Right forelimb (tissue), 1 donor: ENCODE data around the gene ZFP36.

Experiments used
- DNase-seq: peaks from one replicate; pipeline ENCODE4 v3.0.0-alpha.2; 2018

The ZFP36 gene

DNA sequence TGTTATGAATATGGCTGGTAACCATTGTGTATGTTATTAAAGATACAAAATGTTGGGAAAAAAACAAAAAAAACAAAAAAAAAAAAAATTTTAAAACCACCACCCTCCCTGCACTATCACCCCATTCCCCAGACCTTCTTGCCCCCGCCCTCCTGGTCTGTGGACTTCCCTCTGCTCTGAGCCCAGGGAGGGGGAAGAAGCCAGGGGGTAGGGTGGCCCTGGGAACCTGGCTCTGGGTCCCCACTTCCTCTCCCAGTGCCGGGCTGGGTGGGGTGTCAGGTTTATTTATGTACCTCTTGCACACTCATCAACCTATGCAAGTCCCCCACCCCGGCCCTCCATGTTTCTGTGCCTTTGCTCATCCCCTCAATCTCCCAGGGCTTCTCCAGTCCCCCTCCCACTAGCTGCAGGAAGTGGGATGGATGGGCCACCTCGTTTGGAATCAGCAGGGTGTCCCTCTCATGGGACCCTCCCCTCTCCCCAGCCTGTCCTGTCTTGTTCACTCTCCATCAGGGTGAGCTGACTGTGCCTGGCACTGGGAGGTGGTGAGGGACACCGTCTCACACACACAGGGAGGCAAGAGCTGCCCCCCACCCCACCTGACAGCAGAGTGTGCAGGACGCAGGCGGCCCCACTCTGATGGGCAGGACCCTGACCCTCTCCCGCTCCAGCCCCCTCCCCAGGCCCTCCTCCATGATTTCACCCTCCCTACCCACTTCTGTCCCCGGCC is 21.6 kb upstream of the ZFP36 start:
- no peak for DNase-seq

DNA sequence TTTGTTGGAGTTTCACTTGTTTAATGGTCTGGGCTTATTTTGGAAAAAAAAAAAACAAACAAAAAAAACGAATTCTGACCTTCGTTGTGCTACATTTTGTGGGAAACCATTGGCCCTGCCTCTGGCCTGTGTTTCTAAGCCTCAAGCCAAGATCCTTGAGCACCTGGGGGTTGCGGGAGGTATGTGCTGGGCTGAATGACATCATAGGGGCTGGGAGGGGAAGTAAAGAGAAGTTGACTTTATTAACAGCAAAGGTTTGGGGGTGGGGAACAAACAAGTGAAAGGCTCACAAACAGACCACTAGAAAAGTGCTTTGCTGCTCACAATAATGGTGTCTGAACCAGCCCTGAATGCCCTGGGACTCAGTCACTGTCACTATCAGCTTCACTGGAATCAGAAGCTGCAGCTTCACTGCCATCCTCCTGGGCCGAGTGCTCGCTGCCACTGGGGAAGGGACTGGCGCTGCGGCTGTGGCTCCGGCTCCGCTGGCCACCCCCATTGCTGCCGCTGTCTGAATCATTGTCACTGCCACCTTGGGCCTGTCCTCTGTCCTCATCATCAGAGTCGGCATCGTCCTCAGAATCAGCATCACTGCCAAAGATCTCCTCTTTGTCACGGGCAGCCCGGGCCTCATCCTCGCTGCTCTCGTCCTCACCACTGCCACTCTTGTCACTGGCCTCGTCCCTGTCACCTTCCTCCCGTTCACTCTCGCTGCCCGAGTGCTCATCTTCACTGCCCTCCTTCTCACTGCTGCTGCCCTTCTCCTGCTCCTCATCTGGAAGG is 20.8 kb upstream of the ZFP36 start:
- DNase-seq: no peak

DNA sequence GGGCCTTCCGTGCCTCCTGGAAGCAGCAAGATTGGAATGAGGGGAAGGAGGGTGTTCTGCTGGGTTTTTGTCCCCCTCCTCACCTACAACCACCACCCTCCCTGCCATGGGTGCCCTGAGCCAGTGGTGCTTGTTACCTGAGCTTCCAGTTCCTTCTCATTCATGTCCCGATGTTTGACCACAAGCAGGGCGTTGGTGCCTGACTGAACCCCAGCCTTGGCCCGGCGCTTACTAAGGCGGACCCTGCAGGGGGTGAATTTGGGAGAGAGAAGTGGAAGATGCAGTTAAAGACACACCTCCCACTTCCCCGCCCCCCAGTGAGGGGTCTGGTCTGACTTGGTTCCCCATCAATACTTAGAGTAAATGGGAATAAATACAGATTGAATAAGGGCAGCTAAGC is 20.1 kb upstream of the ZFP36 start:
- DNase-seq: no peak

DNA sequence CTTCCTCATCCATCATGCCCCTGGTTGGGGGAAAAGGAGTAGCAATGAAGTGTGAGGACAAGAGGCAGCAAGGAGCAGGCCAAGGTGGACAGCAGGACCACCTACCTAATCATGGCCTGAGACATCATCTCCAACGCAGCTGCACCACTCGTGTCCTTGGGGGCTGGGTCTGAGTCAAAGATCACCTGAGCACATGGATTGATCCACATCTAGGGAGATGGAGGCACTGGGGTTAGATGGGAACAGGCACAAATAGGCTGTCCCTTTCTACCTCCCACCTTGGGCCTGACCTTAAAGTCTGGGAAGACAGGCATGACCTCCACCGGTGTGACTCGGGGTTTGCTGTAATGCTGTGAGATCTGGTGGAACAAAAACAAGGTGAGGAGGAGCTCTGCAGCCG is 18.0 kb upstream of the ZFP36 start:
- DNase-seq: no peak

DNA sequence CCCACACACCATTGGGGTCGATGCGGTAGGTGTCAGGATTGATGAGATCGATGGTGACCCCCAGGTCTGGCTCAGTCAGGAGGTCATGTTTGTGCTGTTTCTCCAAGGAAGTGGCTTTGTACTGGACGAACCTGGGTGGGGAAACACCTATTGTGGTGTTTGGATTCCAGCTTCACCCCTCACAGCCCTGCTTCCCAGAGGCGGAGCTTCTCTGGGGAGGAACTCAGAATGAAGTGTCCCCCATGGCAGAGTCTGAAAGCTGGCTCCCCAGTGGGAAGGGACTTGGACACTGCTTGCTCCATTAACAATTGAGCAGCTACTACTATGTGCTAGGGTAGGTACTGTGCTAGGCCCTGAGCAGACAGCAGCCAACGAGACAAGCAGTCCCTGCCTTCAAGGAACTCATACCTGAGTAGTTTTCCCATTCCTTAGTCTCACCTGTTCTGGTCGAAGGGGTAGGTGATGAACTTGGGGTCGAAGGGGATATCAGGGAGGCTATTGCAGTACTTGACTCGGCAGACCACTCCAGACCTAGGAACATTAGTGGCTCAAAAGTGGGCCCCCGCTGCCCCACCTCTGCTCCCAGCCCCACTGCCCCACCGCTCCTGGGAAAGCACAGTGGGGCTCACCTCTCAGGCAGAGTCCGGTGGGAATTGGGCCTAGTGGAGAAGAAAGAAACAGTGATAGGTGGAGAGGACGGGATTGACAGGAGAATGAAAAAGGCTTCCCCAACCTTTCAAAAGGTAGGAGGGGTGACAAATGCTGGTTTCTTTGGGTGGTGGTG is 16.8 kb upstream of the ZFP36 start:
- DNase-seq: no peak

DNA sequence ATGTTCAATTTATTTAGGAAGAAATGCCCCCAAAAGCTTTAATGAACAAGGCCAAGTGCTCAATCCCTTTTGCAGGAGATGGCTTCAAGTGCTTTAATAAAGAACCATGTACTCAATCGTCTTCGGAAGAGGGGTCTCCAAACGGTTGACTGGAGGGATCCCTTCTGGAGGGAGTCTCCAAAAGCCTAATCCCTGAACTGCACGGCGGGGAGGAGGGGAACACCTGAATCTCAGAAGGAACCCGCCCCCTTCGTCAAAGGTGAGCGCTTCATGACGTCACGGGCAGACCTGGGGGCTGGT is 16.2 kb upstream of the ZFP36 start:
- DNase-seq: no peak

DNA sequence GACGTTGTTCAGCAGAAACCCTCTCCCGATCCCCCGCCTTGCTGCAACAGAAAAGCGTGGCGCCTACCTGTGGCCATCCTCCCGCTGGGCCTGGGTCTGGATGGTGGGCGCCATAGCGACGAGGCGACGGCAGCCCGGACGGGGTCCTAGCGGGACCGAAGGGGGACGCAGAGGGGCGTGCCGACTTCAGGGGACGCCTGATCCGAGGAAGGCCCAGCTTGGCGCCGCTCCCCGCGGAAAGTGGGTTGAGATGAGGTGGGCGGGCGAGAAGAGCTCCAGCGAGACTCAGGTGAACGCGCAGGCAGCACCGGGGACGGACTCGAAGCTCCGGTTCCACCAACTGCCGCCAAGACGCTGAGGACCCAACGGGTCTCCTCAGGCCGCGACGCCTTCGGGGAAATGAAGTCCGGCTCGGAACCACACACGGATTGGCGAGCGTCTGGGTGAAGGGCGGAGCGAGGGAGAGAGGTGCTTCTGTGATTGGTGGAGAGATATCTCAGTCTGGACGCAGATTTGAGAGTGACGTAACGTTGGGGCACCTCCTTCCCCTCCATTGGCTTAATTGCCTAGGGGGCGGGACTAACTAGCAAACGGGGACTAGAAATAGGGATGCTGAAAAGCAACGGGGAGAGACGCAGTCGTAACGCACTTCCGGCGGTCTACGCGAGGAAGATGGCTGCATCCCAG is 15.8 kb upstream of the ZFP36 start, which contains the start of the genes MED29 and PAF1:
Gene MED29, plus strand, starts transcription at position 628 of the 687 bp plus-strand sequence. Its CDS starts 45 bp downstream, at position 673.
Gene PAF1, minus strand, starts transcription at position 356 of the 687 bp plus-strand sequence. Its CDS starts 242 bp downstream, at position 114.
- peak; percentile 98 for DNase-seq

DNA sequence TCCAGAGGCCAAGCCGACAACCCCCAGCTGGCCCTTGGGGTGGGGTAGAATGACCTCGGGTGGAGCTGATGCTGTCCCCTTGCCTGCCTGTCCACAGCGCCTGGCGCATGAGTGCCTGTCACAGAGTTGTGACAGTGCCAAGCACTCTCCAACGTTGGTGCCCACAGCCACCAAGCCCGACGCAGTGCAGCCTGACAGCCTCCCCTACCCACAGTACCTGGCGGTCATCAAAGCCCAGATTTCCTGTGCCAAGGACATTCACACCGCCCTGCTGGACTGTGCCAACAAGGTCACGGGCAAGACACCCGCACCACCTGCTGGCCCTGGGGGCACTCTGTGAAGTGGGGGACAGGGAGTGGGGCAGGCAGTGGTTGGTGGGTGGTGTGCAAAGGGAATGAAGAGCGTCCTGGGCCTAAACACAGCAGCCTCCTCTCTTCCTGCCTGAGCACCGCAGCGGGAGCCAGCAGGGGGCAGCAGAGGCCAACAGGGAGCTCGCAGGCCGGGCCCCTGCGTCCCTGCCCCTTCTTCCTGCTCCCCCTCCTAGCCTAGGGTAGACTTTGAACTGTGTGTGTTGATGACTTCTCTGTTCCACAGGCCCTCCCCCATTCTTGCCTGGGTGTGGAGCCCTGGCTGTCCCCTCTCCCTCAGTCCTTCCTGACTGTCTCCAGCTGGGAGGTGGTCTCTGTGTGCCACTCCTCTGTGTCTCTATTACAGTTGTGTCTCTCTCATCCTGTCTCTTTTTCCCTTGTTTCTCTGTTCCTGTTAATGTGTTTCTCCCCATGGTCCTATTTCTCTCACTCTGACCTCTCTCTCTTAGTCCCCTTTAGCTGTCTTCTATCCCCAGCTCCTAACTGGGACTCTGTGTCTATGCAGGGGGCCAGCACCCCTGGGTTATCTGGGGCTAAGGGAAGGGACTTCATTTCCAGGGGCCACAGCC is 9.0 kb upstream of the ZFP36 start:
- DNase-seq: peak; percentile 92

DNA sequence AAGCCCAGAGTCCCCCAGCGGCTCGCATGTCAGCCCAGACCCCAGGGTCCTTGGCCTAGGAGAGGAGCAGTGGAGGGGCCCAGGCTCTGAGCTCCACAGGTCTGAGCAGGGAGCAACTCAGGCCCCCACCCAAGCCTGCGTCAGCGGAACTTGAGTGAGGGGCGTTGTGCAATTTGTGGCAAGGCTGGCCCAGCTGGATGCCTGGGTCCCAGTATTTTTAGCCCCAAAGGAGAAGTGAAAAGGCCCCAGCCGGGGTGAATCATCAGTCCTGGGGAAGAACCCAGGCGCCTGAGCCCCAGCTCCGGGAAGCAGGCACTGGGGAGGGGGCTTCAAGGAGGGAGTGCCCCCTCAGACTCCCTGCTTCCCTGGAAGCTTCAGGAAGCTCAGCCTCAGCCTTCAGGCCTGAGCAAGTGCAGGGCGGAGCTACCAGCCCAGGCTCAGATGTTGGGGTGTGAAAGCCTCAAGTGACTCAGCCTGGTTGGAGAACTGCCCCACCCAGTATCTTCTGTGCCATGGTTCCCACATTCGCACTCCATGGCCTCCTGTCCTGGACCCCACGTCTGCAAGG is 8.3 kb upstream of the ZFP36 start:
- no peak for DNase-seq

DNA sequence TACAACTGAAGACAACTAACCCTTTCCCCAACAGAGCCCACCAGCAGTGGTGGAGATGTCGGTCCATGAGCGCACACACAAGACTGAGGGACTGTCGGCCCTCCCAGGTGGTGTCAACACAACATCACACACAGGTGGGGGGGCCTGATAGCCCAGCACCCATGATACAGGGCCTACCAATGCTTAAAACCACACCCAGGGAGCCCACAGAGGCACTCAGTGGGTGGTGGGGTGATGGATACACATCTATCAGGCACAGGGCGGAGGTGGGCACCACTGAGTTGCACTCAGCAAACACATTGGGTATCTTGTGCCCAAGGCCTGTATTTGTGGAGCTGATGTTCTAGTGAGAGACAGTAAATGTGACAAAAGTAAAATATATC is 7.0 kb upstream of the ZFP36 start:
- DNase-seq: no peak

DNA sequence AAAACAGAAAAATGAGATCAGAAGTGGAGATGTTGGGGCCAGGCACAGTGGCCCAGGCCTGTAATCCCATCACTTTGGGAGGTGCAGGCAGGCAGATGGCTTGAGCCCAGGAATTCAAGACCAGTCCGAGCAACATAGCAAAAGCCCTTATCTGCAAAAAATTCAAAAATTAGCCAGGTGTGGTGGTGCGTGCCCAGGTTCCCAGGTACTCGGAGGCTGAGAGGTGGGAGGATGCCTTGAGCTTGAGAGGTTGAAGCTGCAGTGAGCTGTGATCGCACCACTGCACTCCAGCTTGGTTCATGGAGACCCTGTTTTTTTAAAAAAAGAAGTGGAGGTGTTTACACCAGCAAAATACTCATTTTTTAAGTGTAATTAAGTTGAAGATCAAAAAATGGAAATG is 6.6 kb upstream of the ZFP36 start:
- DNase-seq: no peak

DNA sequence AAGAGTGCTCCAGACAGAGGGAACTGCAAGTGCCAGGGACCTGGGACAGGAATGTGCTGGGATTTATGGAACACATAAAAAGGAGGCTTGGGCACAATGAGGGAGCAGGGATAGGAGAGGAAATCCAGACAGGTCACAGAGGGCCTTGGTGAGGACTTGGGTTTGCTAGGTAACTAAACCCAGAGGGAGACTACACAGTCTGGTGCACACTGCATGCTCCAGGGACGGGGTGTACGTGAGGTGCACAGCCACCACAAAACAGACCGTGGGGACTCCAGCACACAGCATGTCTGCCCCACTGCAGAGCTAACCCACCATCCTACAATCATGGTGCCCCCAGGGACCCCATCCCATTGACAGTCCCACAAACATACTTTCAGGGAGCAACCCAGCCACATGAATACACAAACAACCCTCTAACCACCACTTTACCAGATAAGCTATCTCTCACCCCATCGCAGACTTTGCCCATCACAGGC is 5.5 kb upstream of the ZFP36 start:
- no peak for DNase-seq

DNA sequence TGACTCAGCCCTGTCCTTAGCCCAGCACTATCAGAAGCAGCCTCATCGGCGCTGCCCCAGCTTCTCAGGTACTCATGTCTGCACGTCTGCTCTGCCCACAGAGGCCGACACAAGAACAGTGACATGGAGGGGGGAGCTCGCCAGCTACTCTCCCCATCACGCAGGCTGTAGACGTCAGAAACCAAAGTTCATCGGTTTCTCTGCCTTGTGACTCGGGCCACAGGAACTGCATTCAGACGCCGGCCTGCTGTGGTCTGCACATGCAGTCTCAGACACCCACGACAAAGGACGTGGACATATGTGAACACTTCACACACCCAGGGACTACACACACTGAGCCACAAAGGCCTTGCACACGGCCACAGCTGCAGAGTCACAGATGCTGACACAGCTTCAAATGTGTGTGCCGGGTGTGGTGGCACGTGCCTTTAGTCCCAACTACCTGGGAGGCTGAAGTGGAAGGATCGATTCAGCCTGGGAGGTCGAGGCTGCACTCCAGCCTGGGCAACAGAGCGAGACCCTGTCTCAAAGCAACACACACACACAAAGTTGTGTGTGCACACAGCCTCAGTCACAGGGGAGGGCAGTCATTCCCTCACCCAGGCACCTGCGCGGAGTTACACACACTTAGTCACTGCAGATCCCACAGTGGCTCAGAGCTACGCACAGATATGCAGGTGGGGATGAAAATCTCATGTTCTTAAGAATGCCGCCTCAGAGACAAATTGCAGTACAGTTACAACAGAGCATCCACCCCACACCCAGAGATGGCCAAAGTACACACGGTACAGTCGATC is 4.9 kb upstream of the ZFP36 start:
- no peak for DNase-seq

DNA sequence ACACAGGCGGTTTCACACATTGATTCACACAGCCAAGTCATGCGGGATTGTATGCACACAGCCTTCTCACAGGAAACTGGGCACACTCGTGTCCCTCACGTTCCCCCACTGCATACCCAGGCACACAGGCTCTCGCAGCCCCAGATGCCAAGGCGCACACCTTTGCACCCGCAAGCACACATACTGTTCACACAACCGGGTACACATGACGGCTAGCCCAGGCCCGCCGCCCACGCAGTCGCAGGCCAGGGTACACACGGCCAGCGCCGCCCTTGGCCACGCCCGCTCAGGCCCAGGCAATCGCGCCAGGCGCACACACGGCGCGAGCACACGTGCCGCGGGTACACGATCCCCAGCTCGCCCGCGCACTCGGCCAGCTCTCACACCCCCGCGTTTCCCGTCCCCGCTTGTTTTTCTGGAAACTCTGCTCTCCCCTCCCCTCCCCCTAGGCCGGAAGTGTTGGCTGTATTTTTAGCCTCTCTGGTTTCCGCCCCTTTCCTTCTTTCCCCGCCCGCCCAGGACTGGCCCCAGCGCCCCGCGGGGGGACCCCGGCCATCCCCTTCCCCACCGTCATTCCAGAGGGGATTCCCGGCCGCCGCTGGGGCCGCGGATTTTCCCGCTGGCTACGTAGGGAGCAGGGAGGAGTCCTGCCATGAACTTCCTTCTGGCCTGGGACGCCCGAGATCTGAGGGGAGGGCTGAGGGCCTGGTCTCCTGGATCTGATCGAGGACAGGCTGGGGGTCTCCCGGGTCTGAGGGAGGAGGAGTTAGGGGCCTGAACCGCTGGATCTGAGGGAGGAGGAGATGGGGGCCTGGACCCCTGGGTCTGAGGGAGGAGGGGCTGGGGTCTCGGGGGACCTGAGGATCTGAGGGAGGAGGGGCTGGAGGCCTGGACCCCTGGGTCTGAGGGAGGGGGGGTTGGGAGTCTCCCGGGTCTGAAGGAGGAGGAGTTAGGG is 4.0 kb upstream of the ZFP36 start:
- peak; percentile 93 for DNase-seq

DNA sequence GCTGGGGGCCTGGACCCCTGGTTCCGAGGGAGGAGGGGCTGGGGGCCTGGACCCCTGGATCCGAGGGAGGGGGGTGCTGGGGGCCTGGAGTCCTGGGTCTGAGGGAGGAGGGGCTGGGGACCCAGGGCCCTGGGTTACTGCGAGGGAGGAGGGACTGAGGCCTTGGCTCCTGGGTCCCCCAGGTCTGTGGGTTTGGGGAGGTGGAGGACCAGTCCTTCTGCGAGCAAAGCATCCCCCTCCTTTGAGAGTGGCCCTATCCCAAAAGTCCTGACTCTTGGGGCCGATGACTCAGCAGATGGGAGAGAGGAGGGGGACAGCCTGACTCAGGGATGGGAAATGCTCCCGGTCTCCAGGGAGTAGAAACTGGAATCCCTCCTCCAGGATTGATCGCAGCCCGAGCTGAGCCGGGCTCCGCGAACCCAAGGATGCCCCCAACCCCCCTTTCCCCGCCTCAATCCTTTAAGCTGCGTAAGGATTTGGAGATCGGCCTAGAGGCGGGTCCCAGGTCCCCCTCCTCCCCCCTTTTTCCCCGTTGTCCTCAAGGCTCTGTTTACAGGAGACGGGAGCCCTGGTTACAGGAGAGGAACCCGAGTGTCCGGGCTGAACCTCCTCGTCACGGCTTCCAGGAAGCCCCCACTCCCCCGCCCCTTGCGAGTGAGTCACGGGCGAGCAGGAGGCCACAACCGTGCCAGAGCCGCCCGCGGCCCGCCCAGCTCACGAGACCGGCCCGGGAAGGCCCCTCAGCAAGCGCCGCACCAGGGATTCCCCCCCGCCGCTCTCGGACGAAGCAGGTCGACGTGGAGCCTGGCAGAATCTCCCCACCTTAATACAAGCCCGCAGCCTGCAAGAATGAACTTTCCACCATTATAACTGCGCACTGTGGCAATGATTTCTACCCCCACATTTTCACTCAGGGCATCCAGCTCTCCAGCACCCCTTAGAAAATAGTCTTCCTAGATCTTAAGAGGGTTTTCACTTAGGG is 3.0 kb upstream of the ZFP36 start:
- peak; percentile 96 for DNase-seq

DNA sequence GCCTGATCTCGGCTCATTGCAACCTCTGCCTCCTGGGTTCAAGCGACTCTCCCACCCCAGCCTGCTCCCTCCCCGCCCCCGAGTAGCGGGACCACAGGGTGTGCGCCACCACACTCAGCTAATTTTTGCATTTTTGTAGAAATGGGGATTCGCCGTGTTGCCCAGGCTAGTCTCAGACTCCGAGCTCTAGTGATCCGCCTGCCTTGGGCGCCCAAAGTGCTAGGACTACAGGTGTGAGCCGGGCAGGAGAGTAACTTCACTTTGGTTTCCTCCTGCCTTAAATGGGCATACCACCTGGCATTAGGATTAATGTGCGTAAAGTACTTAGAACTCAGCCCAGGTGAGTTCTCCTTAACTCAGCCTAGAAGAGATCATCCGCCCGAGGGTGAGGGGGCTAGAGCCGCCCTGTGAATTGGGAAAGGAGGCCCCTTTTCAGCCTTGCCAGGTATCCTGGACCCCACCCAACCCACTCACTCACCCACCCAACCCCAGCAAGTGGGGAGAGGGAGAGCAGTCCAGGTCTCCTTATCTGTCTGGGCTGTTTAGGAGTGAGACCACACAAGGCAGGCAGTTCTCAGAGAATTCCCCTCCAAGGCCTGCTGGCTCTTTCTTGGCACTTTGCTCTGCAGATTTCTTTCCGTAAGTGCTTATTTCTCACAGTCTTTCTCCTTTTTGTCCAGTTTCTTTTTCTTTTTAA is 1.2 kb upstream of the ZFP36 start:
- no peak for DNase-seq

DNA sequence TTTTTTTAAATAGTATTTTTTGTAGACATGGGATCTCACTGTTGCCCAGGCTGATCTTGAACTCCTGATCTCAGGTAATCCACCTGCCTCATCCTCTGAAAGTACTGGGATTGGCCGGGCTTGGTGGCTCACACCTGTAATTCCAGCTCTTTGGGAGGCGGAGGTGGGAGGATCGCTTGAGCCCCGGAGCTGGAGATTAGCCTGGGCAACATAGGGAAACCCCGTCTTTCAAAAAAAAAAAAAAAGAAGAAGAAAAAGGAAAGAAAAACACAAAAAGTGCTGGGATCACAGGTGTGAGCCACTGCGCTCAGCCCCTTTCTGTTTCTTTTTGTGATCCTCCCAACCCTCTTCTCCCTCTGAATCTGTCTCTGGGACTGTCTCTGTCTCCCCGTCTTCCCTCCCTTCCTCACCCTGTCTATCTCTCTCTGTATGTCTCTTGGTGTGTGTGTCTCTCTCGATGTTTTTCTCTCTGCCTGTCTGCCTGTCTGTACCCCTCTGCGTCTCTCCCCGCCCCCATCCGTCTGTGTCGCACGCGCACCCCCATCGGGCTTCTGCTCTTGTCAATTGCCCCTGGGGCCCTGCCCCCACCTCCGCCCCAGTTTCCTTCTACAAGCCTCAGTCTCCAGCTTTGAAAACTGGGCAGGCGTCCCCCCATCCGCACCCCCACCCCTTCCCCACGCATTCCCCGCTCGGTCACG is 540 bp upstream of the ZFP36 start:
- DNase-seq: no peak
